Measurements from ENCODE around the gene ZNF654.

ZNF654 gene

DNA sequence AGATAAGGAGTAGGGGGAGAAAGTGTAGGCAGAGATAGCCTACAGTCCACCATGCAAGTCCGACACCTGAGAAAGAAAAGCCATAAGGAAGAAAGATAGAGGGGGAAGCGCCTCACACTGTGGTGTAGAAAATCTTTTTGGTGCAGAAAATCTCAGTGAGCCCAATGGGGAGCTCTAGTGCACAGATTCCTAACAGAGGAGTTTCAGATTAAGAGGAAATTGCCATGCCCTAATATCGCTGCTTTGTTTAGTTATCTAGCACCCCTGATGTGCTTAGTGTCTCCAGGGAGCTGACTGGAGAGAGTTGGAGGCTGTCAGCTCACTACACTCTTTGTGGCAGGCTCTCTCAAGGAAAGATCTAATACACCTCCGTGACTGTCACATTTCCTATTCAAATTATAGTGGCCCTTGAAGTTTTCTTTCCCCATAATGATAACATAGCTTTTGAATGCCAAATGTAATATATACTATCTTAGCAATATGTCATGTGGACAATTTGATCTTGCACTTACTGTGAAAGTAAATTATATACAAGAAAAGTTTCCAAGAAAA is 34.0 kb upstream of the ZNF654 start:
- Histone ChIP-seq H3K9me3 (ENCODE audit: severe bottlenecking) (no peaks in the 10 kb centered on the region), H3K27ac (ENCODE audit: poor library complexity, severe bottlenecking) (no peak overlapping the region), H3K4me1 (ENCODE audit: insufficient read depth, poor library complexity, severe bottlenecking) (no peaks in the 10 kb centered on the region), H3K4me3 (ENCODE audit: severe bottlenecking) (no peak overlapping the region), H3K36me3 (ENCODE audit: low read depth) (no peaks in the 10 kb centered on the region), H3K27me3 (ENCODE audit: insufficient read depth, poor library complexity, severe bottlenecking) (no peaks in the 10 kb centered on the region)
- TF ChIP-seq, protein P1, sequence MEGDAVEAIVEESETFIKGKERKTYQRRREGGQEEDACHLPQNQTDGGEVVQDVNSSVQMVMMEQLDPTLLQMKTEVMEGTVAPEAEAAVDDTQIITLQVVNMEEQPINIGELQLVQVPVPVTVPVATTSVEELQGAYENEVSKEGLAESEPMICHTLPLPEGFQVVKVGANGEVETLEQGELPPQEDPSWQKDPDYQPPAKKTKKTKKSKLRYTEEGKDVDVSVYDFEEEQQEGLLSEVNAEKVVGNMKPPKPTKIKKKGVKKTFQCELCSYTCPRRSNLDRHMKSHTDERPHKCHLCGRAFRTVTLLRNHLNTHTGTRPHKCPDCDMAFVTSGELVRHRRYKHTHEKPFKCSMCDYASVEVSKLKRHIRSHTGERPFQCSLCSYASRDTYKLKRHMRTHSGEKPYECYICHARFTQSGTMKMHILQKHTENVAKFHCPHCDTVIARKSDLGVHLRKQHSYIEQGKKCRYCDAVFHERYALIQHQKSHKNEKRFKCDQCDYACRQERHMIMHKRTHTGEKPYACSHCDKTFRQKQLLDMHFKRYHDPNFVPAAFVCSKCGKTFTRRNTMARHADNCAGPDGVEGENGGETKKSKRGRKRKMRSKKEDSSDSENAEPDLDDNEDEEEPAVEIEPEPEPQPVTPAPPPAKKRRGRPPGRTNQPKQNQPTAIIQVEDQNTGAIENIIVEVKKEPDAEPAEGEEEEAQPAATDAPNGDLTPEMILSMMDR (IDR thresholded peaks at IDR 0.05; ENCODE audit: poor library complexity, severe bottlenecking), result no peak
- no peak for DNase-seq (ENCODE audit: low spot score)
- no peak for ATAC-seq (ENCODE audit: low read depth)

DNA sequence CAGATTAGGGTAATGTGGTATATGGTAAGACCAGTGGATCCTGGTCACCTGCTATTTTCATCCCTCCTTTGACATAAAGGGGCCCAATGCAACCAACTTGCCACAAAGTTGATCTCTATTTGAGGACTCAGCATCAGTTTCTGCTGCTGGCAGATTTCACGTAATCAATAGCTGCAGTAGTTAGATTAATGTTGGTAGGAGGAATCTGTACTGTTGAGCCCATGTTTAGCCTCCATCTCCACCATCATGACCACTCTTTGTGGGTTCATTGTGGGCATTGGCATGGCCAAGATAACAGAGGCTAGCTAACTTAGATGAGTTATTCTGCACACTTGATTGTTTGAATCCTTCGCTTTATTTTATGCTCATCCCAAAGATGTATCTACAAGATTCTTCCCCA is 30.2 kb upstream of the ZNF654 start:
- Histone ChIP-seq H3K27me3 (ENCODE audit: insufficient read depth, poor library complexity, severe bottlenecking) (no peaks in the 10 kb centered on the region), H3K9me3 (ENCODE audit: severe bottlenecking) (no peaks in the 10 kb centered on the region), H3K4me3 (ENCODE audit: severe bottlenecking) (no peak overlapping the region), H3K36me3 (ENCODE audit: low read depth) (no peaks in the 10 kb centered on the region), H3K27ac (ENCODE audit: poor library complexity, severe bottlenecking) (no peak overlapping the region), H3K4me1 (ENCODE audit: insufficient read depth, poor library complexity, severe bottlenecking) (peaks cover 12% of the 10 kb centered on the region)
- TF ChIP-seq, protein P1 (IDR thresholded peaks at IDR 0.05; ENCODE audit: poor library complexity, severe bottlenecking), result no peak
- ATAC-seq (ENCODE audit: low read depth) (no peak), DNase-seq (ENCODE audit: low spot score) (no peak)

DNA sequence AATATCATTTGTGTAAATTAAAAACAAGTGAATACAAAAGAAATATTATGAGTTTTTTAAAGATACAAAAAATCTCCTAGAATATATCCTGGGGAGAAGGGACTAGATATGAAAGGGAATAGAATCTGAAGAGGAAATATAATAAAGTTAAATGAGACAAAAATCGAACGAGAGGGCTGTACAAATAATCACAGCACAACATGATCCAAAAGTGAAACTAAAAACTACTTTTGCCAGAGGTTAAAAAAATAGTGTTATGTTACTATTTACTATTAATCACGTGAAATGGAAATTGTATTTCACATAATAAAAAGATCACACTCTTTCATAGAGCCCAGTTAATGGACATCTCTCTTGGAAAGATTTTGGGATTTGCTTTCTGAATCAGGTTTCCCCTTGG is 28.8 kb upstream of the ZNF654 start:
- no peak overlapping the region for H3K27ac ChIP-seq (ENCODE audit: poor library complexity, severe bottlenecking)
- no peak overlapping the region for H3K4me3 ChIP-seq (ENCODE audit: severe bottlenecking)
- DNase-seq (ENCODE audit: low spot score), result no peak
- no peaks in the 10 kb centered on the region for H3K27me3 ChIP-seq (ENCODE audit: insufficient read depth, poor library complexity, severe bottlenecking)
- H3K9me3 ChIP-seq (ENCODE audit: severe bottlenecking), result no peaks in the 10 kb centered on the region
- TF ChIP-seq, protein P1 (IDR thresholded peaks at IDR 0.05; ENCODE audit: poor library complexity, severe bottlenecking), result no peak
- H3K36me3 ChIP-seq (ENCODE audit: low read depth), result no peaks in the 10 kb centered on the region
- H3K4me1 ChIP-seq (ENCODE audit: insufficient read depth, poor library complexity, severe bottlenecking), result peaks cover 12% of the 10 kb centered on the region
- ATAC-seq (ENCODE audit: low read depth), result no peak

DNA sequence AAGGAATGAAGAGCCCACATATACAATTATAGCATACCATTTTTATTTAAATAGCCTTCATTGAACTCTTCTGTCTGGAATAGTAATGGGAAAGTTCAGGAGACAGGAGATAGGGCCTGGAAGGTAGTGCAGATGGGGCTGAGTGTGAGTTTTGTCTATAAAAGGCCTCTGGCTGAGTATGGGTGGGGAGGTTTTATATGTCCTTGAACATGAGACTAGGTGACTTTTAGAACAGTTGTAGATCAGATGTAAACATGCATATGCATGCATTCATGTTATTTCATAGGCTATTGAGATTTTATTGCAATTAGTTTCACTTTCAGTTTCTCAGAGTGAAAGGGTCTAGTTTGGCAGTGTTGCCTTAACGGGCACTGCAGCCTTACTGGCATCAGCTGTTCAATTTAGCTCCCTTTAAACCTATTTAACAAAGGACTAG is 27.4 kb upstream of the ZNF654 start:
- H3K9me3 ChIP-seq (ENCODE audit: severe bottlenecking), result no peaks in the 10 kb centered on the region
- TF ChIP-seq, protein P1 (IDR thresholded peaks at IDR 0.05; ENCODE audit: poor library complexity, severe bottlenecking), result no peak
- H3K4me1 ChIP-seq (ENCODE audit: insufficient read depth, poor library complexity, severe bottlenecking), result peaks cover 12% of the 10 kb centered on the region
- H3K27ac ChIP-seq (ENCODE audit: poor library complexity, severe bottlenecking), result no peak overlapping the region
- H3K27me3 ChIP-seq (ENCODE audit: insufficient read depth, poor library complexity, severe bottlenecking), result no peaks in the 10 kb centered on the region
- DNase-seq (ENCODE audit: low spot score) (no peak), ATAC-seq (ENCODE audit: low read depth) (peak; percentile 82)
- H3K36me3 ChIP-seq (ENCODE audit: low read depth), result no peaks in the 10 kb centered on the region
- peak overlapping the region; percentile 31 for H3K4me3 ChIP-seq (ENCODE audit: severe bottlenecking)

DNA sequence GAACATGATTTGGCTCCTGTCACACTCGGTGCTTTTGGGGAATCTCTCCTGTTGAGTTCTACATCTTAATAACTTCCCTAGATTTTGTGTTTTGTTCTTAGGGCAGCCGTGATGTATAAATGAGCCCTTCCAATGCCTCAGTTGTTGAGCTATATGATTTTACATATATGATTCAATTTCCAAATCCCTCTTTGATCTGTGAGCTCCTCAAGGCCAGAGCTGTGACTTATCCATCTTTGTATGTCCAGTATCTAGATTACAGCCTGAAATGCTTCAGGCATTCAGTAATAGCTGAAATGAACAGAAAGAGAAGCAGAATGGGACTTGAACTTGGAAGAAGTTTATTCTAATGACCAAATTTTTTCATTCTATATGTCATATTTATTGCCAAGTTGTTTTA is 26.8 kb upstream of the ZNF654 start:
- ATAC-seq (ENCODE audit: low read depth), result no peak; the same call in 2 of the 3 replicates
- Histone ChIP-seq H3K27me3 (ENCODE audit: insufficient read depth, poor library complexity, severe bottlenecking) (no peaks in the 10 kb centered on the region), H3K4me1 (ENCODE audit: insufficient read depth, poor library complexity, severe bottlenecking) (peaks cover 12% of the 10 kb centered on the region), H3K4me3 (ENCODE audit: severe bottlenecking) (peak overlapping the region; percentile 31), H3K36me3 (ENCODE audit: low read depth) (no peaks in the 10 kb centered on the region), H3K27ac (ENCODE audit: poor library complexity, severe bottlenecking) (no peak overlapping the region), H3K9me3 (ENCODE audit: severe bottlenecking) (no peaks in the 10 kb centered on the region)
- DNase-seq (ENCODE audit: low spot score), result no peak
- TF ChIP-seq, protein P1 (IDR thresholded peaks at IDR 0.05; ENCODE audit: poor library complexity, severe bottlenecking), result no peak

Data from RWPE2 (cell line).